ENCODE results near the gene FAM174B. TPM values are rescaled to one million over a fixed set of nuclear protein-coding genes. Genes with fewer than 3 reads are reported as not detected.

FAM174B gene
- total RNA-seq, 1 experiment from 2014 or later, result 0.81 TPM

DNA sequence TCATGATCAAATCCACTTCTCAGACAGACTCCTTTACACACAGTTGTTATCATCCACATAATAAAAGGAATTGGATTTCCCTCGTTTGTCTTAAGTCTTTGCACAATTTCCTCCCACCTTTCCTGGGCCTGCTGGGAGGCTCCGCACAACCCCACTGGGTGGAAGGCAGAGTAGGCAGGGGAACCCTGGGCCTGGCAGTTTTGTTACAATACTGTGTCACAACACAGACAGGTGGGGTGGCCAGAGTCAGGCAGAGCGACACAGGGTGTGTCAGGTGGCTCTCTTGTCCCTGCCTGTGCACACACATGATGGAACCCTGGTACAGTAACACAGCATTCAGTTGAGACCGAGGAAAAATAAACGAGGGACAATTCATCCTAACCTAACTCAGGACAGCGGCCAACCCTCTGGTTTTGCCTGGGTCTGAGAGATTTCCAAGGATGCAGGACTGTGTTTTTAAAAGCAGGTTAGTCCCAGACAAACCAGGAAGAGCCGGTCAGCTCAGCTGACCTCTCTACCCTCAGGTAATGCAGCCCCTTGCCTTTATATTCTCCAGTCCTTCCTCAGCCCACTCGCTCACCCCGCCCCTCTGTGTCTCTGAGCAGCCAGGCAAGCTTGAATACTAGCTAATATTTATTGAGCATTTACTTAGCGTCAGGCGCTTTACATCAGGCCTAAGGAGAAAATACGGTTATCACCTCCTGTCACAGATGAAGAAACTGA lies 8.8 kb upstream of the FAM174B start:
- DNase-seq (ENCODE audit: low spot score), result no peak

DNA sequence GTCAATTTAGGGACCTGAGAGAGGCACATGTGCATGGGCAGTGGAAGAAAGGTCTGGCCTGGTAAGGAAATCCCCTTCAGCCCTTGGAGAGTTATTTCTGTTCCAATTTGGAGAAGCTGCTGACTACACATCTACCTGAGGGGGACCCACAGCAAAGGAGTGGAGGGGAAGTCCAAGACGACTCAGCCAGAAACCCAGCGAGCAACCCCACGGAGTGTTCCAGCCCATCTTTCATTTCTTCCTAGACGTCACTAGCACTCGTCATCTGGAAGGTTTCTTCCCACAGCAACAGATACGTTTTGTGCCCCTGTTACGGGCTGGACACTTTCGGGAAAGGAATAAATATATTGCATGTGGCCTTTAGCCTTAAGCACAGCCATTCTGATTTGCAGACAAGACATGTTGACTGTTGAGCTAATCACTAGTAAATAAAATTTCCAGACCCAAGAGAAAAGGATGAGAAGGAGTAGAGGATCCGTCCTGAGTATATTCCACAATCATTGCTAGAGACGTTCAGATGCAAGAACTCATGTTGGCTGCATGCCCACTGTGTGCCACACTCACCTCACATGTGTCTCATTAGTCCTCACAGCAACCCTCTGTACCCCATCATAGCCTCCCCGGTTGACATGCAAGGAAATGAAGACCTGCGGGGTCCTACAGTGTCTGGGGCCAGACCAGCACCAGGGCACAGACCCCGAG lies 7.8 kb upstream of the FAM174B start:
- DNase-seq (ENCODE audit: low spot score), result no peak

DNA sequence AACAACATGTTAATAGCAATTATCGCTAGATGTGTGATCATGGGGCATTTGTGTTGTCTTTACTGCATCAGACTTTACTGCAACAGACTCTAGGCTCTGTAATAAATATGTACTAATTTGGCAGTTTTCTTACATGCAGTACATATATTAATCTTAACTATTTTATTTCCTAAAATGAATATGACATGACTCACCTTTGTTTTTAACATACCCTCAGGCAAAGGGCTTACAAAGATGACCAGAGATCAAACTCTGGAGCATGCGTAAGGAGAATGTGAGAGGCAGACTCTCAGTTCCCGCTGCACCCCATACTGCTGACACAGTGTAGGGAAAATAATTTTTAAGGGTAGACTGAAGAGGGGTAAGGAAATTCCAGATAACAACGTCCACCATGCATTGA lies 7.2 kb upstream of the FAM174B start:
- DNase-seq (ENCODE audit: low spot score), result no peak

DNA sequence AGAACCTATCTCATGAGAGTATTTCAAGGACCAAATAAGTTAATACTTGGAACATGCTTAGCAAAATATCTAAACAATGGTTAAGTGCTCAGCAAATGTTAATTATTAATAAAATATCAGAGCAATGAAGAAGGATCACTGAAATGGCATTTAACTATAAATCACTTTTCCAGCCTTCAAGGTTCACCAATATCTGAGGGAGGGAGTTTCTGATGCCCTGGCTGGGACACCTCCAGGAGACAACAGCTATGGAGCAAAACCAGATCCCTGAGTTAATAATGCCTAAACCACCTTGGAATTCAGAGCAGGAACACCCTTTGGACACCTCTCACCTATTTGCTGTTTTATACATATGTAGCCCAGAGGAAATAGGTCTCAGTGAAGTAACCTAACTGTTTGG lies 6.4 kb upstream of the FAM174B start:
- DNase-seq (ENCODE audit: low spot score), result no peak

DNA sequence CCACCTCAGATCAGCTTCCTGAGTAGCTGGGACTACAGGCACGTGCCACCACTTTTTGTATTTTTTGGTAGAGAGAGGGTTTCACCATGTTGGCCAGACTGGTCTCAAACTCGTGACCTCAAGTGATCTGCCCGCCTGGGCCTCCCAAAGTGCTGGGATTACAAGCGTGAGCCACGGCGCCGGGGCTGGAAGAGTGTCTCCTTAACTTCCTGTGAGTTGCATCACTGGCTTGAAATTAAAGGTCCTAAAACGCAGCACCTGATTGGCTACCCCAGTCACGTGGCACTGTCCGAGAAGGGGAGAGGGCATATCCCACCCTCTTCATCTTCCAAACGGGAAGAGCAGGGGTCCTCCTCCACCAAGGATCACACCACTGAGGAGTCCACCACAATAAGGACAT lies 5.5 kb upstream of the FAM174B start:
- DNase-seq (ENCODE audit: low spot score), result no peak

DNA sequence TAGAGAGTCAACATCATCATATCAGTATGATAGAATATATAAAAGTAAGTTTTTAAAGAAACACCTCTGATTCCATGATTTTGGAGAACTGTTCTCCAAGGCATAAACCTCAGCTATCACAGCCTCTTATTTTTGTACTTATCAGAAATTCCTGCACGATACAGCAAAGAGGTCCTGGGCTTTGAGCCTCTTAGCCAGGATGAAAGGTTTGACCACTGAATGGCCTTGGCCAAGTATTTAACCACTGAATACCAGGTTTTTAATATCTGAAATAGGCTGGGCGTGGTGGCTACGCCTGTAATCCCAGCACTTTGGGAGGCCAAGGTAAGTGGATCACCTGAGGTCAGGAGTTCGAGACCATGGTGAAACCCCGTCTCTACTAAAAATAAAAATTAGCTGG lies 1.9 kb upstream of the FAM174B start:
- DNase-seq (ENCODE audit: low spot score), result no peak

DNA sequence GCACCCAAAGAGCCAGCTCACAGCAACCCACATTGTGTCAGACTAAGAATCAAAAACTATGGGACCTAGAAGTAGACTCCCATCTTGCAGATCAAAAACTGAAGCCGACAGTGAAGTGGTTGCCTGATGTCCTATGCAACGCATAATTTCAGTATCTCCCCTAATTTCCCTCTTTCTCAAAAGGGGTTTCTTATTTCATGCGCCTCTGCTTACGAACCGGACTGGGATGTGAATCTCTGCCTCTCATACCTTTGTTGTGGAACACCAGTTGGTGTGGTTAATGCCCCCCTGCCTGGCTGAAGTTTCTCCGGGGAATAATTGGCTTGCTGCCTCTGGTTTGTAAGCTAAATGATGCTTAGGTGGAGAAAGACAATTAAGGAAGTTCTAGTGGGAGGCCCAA lies 514 bp upstream of the FAM174B start:
- no peak for DNase-seq (ENCODE audit: low spot score)

DNA sequence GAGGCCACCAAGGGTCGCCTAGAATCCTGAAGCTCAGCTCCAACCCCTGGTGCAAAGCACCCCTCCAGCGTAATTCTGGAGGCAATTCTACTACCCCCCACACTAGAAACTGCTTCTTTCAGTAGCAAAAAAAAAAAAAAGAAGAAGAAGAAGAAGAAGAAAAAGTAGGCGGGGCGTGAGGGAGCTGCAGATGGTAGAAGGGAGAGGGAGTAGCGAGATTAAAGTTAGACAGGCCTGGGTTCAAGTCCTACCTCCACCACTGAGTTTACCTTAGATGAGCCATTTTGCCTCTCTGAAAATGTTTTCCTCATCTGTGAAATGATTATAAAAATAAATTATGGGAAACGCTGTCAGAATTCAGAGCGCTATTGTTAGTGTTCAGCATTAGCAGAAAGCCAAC lies 913 bp downstream of the FAM174B start:
- DNase-seq (ENCODE audit: low spot score), result no peak

DNA sequence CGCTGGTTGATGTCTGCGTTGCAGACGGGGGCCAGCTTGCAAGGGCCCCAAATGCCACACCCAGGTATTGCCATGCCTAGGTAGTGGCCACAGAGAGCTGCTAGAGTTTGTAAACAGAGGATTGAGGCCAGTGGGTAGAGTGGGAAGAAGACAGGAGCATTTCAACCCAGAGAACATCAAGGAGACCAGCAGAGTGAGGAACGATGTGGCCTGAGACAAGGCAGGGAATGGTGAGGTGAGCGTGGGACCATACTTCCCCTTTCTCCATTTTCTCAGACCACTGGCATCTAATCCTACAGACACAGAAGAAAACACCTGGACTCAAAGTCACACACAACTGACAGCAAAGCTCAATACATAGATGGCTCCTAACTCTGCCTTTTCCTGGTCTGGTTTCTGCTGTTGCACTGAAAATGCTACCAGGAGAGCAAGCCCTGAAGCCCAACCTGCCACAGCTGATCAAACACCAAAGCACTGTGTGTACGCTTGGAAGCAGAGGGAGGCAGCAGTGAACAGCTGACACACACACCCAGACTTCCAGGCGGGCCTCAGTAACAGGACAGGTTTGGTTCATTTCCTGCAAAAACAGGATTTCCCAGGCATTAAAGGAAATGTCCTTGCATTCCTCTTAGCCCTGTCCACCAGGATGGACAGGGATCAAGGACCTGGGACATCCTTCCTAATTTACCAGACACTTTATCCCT lies 1.6 kb downstream of the FAM174B start:
- DNase-seq (ENCODE audit: low spot score), result no peak

DNA sequence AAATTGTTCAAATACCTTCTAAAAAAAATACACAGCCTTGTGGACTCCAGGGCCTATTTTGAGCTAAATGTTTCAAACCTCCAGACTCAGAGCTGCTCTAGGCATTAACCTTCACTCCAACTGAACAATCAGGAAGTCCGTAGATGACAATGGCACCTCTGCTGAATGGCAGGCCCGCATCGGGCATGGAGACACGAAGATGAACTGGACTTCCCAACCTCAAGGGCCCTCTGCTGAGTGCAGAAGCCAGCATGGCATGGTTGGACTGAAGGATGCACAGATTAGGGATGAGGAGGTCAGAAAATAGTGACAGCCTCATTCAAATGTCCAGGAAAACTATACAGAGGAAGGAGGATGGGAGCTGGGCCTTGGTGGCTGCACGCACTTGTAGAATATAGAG lies 2.2 kb downstream of the FAM174B start:
- DNase-seq (ENCODE audit: low spot score), result no peak

DNA sequence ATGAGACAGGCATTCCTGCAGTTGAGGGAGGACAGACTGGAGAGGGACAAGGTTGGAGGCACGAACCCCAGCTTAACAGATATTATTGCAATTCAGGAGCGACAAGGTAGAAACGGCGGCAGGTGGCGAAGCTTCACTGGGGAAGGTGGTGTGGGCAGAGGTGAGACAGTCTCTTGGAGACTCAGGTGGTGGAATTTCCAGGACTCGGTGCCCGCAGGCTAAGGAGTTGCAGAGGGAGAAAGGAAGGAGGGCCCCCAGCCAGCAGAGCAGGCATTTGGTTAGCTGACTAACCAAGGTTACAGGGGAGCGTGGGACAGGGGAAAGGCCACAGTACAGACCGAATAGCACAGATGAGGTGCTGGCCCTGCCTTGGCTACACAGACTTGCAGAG lies 3.0 kb downstream of the FAM174B start:
- DNase-seq (ENCODE audit: low spot score), result no peak

DNA sequence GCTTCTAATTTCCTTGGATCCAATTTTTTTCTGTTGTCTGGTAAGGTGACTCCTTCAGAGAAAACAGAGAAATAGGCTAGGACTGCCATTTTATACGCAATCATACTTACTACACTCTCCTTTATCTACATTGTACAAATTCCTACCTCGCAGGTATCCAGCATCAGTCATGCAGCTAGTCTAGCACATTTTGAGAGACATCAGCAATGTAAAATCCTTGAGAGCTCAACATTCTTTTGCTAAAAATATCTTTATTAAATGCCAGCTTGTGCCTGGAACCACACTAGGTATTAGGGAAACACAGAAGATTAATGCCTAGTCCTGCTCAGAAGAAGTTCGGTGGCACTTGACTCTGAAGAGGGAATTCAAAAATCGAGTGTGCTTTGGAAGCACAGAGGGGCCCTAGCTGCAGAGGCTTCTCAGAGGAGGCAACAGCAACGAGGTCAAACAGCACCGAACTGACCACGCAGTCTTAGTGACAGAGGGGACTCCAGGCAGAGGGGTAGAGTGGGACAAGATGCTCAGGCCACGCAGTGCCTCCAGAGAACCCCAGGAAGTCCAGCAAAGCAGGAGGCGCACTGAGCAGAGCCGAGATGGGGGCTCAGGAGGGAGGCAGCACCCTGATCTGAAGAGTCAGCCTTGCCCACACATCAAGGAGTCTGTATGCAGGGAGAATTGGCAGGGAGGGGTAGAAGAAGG lies 3.5 kb downstream of the FAM174B start:
- DNase-seq (ENCODE audit: low spot score), result no peak

DNA sequence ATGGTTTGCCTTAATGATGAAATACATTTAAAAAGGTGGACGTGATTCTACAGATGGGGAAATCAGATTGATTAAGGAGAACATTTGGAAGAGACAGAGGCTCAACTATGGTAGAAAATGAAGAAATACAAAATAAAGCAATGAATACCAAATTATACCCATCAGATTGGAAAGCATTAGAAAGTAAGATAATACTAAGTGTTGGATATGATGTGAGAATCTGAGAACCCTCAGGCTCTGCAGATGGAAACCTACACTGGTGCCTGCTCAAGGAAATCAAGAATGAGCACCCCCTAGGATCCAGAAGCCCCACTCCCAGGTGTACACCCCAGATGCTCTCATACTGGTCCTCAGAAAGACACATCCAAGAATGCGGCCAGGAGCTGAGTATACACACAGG lies 4.6 kb downstream of the FAM174B start:
- no peak for DNase-seq (ENCODE audit: low spot score)

DNA sequence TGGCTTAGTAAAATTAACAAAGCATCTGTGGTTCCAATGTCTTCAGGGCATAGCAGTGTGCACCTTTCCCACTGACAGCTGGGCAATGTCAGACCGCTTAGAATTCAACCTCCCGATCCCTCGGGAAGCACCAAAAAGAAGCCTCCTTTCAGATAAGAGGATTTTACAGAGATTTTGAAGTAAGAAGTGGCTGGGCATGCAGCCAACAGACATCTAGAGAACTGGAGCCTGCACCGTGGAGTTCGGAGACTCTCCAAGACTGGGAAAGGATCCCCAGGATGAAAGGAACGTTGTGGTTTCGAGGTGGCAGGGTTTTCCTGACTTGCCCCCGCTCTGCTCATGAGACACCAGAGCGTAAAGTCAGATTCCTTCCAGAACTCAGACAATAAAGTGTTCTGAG lies 5.3 kb downstream of the FAM174B start:
- no peak for DNase-seq (ENCODE audit: low spot score)

DNA sequence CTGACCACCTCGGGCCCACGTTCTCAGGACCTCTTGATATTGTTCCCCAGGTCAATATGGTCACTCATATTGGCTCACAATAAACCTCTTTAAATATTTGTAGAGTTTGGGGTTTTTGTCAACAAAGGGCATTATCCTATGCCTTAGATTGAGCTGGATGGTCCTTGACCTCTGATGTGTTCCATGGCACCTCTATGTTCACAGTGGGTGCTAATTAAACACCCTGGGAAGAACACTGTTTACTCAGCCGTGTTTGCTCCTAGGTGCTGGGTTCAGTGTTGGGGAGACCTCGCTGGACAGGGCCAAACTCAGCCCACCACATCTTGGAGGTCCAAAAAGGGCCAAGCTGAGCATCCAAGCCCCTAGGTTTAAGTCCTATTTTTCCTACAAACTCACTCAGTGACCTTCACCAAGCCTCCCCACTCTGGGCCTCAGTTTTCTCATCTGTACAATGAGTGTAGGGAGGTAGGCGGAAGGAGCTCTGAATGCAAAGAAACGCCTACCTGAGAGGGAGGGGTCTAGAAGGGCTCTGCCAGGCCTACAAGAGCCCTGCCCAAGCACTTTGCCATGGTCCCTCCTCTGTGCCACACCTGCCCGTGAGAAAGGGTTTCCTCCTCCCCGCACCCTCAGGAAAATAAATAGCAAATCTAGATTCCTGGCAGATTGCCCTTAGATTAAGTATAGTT lies 7.2 kb downstream of the FAM174B start:
- no peak for DNase-seq (ENCODE audit: low spot score)

DNA sequence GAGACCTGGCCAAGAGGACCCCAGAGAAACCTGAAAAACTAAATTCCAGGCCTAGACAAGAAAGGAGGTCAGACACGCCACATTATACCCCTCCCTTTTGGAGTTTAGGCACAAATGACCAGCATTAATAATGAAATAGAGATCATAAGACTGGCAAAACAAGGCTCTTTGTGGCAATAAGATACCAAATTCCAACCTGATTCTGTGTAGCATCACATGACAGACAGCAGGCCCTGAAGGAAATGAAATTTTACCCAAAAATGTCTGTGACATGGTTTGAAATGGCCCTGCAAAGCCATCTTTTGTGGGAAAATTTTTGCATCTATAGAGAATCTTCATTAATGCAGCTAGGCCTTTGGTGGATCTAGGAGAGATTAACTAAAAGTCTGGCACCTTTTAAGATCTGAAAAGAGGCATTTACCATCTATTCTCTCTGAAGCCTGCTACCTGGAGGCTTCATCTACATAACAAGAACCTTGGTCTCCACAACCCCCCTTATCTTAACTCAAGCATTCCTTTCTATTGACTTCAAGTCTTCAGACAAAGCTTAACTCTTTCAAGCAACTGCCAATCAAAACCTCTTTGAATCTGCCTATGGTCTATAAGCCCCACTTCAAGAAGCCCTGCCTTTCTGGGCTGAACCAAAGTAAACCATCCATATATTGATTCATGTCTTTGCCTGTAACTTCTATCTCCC lies 8.0 kb downstream of the FAM174B start:
- no peak for DNase-seq (ENCODE audit: low spot score)

DNA sequence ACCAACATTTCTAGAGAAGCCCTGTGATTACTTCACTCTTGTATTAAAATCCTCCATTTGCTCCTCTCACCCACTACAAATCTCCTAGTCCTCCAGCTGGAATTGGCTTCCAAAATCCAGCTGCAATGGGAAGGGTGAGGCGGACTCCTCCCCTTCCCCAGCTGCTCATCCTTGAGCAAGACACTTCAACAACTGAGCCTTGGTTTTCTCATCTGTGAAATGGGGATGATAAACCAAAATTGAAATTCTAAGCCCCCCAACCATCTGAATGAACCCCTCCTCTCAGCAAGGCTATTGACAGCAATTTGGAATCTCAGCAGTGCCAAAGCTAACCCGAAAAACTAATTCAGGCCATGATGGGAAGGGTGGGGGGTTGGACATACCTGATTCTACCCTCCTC lies 9.4 kb downstream of the FAM174B start:
- no peak for DNase-seq (ENCODE audit: low spot score)

DNA sequence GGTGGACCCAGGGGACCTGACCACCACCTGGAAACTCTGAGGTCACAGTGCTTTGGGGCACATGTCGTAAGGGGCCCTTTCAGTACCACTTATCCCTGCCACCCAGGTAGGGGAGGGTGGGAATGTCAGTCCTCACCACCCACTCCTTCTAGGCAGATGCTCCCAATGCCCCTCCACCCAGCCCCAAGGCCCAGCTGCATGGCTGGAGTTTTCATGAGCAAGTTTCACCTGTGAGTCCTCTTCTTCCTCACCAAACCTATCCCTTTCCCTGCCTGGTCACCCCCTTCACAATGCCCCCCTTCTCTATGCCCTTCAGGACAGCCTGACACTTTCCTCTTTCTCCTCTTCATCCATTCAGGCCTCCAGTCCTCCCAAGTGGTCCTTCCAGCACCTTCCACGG lies 9.8 kb downstream of the FAM174B start:
- no peak for DNase-seq (ENCODE audit: low spot score)

DNA sequence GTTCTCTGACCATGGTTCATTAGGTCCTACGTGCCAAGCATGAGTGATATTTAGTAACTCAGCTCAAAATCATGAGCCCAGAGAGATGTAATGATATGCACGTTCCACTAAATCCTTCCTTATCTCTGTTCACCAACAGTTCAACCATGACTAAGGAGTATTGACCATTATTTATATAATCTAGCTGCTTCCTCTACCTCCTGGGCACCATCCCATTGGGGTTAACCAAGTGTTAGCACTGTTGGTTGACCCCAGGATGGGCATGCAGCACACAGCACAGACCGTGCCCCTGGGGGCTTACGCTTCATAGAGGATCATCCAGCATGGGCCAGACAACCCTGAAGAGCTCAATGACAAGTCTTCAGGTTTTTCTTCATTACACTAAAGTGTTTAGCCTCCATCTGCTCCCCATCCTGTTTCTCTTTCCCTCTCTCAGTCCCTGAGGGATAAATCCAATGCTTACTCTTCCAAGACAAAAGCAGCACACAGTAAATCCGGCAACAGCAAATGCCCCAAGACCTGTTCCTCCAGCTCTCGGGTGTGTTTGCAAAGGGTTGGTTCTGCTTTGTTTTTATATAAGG lies 10.4 kb downstream of the FAM174B start:
- DNase-seq (ENCODE audit: low spot score), result no peak

DNA sequence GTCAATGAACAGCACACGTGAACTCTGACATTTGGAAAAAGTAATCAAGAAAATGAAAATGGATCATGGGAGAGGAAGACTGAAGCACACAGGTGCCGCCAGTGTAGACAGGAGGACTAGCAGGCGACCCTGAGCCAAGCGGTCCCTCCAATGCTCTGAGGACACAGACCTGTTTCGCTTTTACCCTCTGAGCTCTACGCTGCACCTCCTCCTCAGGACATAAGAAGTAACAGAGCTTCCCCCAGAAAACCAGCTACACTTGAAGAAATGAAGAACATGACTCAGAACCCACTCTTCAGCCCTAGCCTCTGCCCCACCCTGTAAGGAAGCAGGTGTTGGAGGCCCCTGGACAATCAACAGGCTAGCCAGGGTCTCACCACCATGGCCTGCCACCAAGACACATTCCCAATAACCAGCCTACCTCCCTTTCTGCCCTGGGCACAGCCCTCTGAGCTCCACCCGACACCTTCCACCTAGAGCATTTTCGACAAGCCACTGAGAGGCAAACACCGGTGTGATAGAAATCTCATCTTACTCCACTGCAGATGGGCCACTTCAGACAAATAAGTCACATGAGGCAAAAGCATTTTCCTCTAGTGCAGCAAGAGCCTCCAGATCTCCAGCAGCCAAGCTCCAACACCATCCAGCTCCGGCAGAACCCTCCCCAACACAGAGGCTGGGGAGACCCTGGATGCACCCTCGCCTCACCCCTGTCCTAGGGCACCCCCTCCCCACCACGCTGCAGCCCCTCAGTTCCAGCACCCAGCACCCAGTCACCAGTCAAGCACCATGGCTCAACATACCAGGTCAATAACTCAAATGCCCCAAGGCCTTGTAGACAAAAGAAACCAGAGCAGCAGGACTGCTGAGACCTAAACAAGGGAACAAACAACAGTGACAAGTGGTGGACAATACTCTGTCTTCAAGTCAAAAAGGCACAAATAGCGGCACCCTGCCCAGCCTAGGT lies 11.4 kb downstream of the FAM174B start:
- DNase-seq (ENCODE audit: low spot score), result no peak

All from A172 (cell line).